HG02852 (cell line): ENCODE data around the gene VAMP1.
A peak's percentile ranks its signal among the peaks of the same experiment; 100 is the strongest.

Experiments
- ATAC-seq: cut with Tn5 transposase; IDR thresholded peaks from one replicate; pipeline ENCODE4 v1.9.1; 2021; ENCODE audit warnings: mild to moderate bottlenecking, moderate library complexity; ENCODE audit not compliant: unreplicated experiment

VAMP1 gene

DNA sequence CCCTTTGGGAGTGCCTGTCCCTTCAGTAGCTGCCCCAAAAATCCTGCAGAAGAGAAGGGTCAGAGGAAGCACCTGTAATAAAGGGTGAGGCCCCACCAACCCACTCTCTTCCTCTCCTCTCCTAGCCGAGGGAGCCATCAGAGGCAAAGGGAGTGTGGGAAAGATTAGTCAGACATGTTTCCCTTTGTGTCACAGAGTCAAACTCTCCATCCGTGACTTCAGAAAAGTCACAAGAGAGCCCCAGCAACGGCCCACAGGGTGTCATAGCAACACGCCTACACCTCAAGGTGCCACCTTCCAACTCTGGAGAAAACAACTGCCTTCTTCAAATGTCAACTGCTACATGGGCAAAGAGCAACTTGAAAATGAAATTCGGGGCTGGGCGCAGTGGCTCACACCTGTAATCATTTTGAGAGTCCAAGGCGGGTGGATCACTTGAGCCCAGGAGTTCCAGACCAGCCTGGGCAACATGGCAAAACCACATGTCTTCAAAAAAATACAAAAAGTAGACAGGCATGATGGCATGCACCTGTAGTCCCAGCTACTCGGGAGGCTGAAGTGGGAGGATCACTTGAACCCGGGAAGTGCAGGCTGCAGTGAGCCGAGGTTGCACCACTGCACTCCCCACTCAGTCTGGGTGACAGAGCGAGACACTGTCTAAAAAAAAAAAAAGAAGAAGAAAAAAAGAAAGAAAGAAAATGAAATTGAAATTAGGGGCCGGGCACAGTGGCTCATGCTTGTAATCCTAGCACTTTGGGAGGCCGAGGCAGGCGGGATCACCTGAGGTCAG, 43.4 kb downstream of the VAMP1 start:
- ATAC-seq: peak; percentile 56

DNA sequence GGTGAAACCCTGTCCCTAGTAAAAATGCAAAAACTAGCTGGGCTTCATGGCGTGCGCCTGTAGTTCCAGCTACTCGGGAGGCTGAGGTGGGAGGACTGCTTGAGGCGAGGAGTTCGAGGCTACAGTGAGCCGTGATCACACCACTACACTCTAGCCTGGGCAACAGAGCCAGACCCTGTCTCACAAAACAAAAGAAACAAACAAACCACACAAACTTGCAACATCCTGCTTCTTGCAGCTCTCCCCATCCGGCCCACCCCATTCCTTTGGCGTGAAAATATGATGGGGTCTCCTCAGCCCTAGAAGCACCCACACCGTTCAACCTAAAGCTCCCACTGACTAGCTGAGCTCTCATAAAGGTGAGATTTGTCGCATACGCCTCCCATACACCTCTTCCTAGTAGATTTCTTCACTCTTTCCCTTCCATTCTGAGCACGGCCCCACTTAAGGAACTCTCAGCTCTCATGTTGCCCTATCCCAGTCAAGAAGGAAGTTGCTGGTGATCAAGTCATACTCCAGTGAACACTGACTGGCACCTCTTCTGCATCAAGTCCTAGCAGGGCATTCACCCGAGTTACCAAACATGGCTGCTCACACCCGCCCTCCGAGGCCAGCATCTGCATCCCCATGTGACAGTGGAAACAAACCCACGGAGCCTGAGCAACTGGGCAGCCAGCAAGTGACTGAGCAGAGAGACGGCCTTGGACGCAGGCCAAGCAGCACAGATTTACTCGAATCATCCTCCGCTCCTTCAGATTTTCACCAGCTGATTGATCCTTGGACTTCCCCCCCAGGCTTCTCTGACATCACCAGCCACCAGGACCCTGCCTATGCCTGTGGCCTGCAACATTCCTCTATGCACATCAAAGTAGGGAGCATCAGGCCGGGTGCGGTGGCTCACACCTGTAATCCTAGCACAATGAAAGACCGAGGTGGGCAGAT, 44.6 kb downstream of the VAMP1 start:
- no peak for ATAC-seq

DNA sequence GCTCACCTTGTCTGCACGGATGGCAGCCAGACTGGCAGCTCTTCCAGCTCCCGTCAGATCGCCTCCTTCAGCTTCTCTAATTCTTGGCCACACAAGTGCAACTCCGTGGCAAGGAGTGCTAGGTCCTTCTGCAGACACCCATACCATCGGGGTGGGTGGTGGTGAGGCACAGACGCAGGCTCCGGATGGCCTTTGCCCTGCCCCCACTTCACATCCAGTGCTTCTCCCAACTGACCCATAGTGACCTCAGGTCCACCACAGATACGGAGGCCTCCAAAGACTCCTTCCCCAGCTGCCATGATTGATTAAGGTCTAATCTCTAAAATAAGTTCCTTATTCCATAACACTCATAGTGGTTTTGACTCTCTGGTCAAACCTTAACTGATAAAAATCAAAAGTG, 45.6 kb downstream of the VAMP1 start:
- no peak for ATAC-seq

DNA sequence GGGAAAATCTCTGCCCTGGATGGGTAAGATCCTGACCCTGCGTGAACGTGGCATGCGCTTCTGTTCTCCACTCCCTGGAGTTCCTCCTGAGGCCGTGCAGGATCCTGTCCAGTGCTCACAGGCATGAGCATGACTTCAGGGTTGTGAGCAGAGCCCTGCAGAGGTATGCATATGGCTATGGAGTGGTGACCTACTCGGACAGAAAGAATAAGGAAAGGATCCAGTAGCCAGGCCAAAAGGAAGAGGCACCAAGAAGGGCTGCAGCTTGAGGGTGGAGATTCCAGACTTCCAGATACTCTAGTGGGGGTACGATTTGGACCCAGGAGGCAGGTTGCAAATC, 46.5 kb downstream of the VAMP1 start:
- ATAC-seq: no peak

DNA sequence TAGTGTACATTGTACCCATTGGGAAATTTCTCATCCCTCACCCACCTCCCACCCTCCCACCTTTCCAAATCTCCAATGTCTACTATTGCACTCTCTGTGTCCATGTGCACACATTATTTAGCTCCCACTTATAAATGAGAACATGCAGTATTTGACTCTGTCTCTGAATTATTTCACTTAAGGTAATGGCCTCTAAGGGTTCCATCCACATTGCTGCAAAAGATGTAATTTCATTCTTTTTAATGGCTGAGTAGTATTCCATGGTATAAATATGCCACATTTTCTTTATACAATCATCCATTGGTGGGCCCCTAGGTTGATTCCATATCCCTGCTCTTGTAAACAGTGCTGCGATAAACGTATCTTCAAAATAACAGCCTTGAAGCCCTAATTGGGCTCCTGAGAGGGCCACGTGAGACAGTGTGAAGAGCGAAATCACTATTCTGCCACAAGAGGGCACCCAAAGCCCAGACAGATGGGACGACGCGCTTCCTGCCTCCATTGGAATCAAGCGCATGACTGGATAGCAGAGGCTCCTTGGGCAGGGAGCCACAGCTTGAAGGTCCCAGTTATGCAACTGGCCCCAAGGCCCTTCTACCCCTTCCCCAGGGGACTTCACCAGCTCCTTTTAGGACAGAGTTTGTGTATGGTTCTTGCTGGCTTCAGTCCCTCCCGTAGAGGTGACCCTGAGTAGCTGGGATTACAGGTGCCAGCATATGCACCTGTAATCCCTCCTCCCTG, 47.0 kb downstream of the VAMP1 start:
- no peak for ATAC-seq

DNA sequence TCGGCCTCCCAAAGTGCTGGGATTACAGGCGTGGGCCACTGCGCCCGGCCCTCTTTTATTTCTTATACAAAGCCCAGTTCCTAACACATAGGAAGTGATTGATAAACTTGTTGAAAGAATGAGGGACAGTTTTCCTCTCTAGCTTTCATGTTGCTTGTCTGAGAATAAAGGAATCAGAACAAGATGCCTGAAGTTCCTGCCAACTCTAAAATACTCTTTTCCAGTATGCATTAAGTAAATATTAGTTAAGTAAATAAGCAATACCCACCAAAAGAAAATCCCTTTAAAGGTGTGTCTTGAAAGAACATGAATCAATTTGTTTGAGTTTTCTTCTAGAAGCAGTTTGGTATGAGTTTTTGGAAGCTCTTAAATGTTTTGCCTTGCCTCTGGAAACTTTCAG, 50.1 kb downstream of the VAMP1 start:
- no peak for ATAC-seq

DNA sequence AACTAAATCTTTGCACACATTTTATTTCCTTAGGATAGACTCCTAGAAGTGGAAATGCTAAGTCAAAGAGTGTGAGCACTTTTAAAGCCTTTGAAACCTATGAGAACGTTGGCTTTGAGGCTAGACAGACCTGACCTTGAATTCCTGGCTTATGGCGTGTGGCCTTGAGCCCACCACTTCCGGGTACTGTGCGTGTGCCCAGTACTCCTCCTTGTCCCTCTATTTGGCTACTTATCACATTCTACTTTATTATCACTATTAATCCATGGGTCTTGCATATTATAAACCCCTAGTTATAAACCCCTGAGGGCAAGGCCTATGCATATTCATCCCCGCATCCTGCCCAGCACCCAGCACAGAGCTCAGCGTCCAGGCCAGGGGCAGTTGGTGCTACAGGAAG, 51.7 kb downstream of the VAMP1 start:
- ATAC-seq: no peak

DNA sequence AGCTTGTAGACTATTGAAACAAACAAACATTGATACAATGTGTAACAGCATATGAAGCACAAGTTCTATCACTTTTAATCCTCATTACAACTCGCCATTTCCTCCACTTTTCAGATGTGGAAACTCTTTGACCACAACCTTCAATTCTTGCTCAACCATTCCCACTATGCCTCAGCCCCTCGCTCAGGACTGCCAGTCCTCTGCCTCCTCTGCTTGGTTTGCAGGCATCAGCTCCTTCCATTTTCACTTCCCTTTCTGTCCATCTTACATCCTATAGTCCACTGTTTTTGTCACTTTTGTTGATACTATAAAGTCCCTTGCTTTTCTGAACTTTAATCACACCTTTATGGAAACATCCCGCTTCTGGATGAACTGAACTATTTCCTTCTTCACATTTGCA, 53.9 kb downstream of the VAMP1 start:
- no peak for ATAC-seq
